WTC11 (cell line): Measurements from ENCODE around the gene LAMTOR4. TPM values are rescaled to one million over a fixed set of nuclear protein-coding genes. Genes with fewer than 3 reads are reported as not detected.
A peak's percentile ranks its signal among the peaks of the same experiment; 100 is the strongest.

ENCODE experiments used
- ATAC-seq: fragments of 200-7000 bp; cut with Tn5 transposase; 2 replicates; pipeline ENCODE4 v1.10.0; 2021; ENCODE audit warnings: mild to moderate bottlenecking, moderate library complexity
- CTCF ChIA-PET: fragments of 300-600 bp; sonication (Branson Sonifier 250); formaldehyde crosslinking; loops from one replicate; lab custom pipeline; 2021; ENCODE audit warnings: antibody characterized with exemption; lab: Charles Lee
- POLR2A ChIA-PET: fragments of 350-600 bp; sonication (Branson Sonifier 250); formaldehyde crosslinking; loops from one replicate; lab custom pipeline; 2021; ENCODE audit warnings: antibody characterized with exemption; lab: Charles Lee
- DNase-seq: peaks from one replicate; pipeline ENCODE4 v3.0.0; 2021; ENCODE audit warnings: low spot score
- H3K27ac Mint-ChIP-seq: 2 replicates; pipeline ENCODE4 v1.8.0; 2021; ENCODE audit warnings: mixed read lengths
- H3K27me3 Mint-ChIP-seq: 2 replicates; pipeline ENCODE4 v1.8.0; 2021; ENCODE audit warnings: low read depth, mild to moderate bottlenecking, moderate library complexity, mixed read lengths
- H3K36me3 Mint-ChIP-seq: 2 replicates; pipeline ENCODE4 v1.8.0; 2021; ENCODE audit warnings: mixed read lengths
- H3K4me1 Mint-ChIP-seq: 2 replicates; pipeline ENCODE4 v1.8.0; 2022; ENCODE audit warnings: mixed read lengths
- H3K4me3 Mint-ChIP-seq: 2 replicates; pipeline ENCODE4 v1.8.0; 2021; ENCODE audit warnings: mild to moderate bottlenecking, moderate library complexity, mixed read lengths
- H3K9me3 Mint-ChIP-seq: 2 replicates; pipeline ENCODE4 v1.8.0; 2021; ENCODE audit warnings: mixed read lengths
- CREB1 ChIP-seq: sonication (generic); formaldehyde crosslinking; IDR thresholded peaks from 2 replicates; pipeline ENCODE4 v1.8.0; 2023; ENCODE audit warnings: mild to moderate bottlenecking, missing genetic modification reagents
- ETV6 ChIP-seq: sonication (generic); formaldehyde crosslinking; IDR thresholded peaks from 2 replicates; pipeline ENCODE4 v1.8.1; 2022; ENCODE audit warnings: mild to moderate bottlenecking, missing genetic modification reagents
- JUN ChIP-seq: sonication (generic); formaldehyde crosslinking; IDR thresholded peaks from 2 replicates; pipeline ENCODE4 v1.8.0; 2023; ENCODE audit warnings: mild to moderate bottlenecking, missing genetic modification reagents
- RORB ChIP-seq: fragments of 250-450 bp; sonication (Bioruptor Pico); IDR thresholded peaks from 2 replicates; pipeline ENCODE4 v1.9.0; 2021; ENCODE audit warnings: mild to moderate bottlenecking
- SMAD4 ChIP-seq: sonication (generic); formaldehyde crosslinking; IDR thresholded peaks from 2 replicates; pipeline ENCODE4 v1.8.0; 2022; ENCODE audit warnings: mild to moderate bottlenecking, missing genetic modification reagents
- TEAD4 ChIP-seq: sonication (generic); formaldehyde crosslinking; IDR thresholded peaks from 2 replicates; pipeline ENCODE4 v1.8.0; 2022; ENCODE audit warnings: mild to moderate bottlenecking, missing genetic modification reagents
- ZNF138 ChIP-seq: sonication (generic); formaldehyde crosslinking; conservative IDR thresholded peaks from 2 replicates; pipeline ENCODE4 v1.8.1; 2022; ENCODE audit warnings: mild to moderate bottlenecking, moderate library complexity, missing genetic modification reagents
- ZNF219 ChIP-seq: sonication (generic); formaldehyde crosslinking; IDR thresholded peaks from 2 replicates; pipeline ENCODE4 v1.8.0; 2023; ENCODE audit warnings: missing genetic modification reagents, mild to moderate bottlenecking, borderline replicate concordance
- ZNF317 ChIP-seq: sonication (generic); formaldehyde crosslinking; IDR thresholded peaks from 2 replicates; pipeline ENCODE4 v1.8.1; 2023; ENCODE audit warnings: low read depth, mild to moderate bottlenecking, moderate library complexity, missing genetic modification reagents, borderline replicate concordance
- ZNF416 ChIP-seq: fragments of 250-450 bp; sonication (Bioruptor Pico); IDR thresholded peaks from 2 replicates; pipeline ENCODE4 v1.9.0; 2021; ENCODE audit warnings: mild to moderate bottlenecking, inconsistent platforms
- ZNF423 ChIP-seq: fragments of 250-450 bp; sonication (Bioruptor Pico); IDR thresholded peaks from 2 replicates; pipeline ENCODE4 v2.1.2; 2022; ENCODE audit warnings: mild to moderate bottlenecking, moderate library complexity
- total RNA-seq: library from RNA; stranded (reverse); gene quantifications from 3 replicates; pipeline ENCODE4 v1.2.3, GENCODE V29; 2021
- TF ChIP-seq, protein P1 (sequence below): sonication (generic); formaldehyde crosslinking; IDR thresholded peaks from 2 replicates; pipeline ENCODE4 v1.8.0; 2022; ENCODE audit warnings: missing genetic modification reagents
- TF ChIP-seq, protein P2 (sequence below): sonication (generic); formaldehyde crosslinking; IDR thresholded peaks from 2 replicates; pipeline ENCODE4 v1.8.1; 2022; ENCODE audit warnings: mild to moderate bottlenecking, moderate library complexity, missing genetic modification reagents
- TF ChIP-seq, protein P3 (sequence below): sonication (generic); formaldehyde crosslinking; conservative IDR thresholded peaks from 2 replicates; pipeline ENCODE4 v1.8.1; 2022; ENCODE audit warnings: mild to moderate bottlenecking, missing genetic modification reagents
- TF ChIP-seq, protein P4 (sequence below): sonication (generic); formaldehyde crosslinking; IDR thresholded peaks from 2 replicates; pipeline ENCODE4 v1.8.1; 2022; ENCODE audit warnings: missing genetic modification reagents, borderline replicate concordance
- TF ChIP-seq, protein P5 (sequence below): sonication (generic); formaldehyde crosslinking; conservative IDR thresholded peaks from 2 replicates; pipeline ENCODE4 v1.8.1; 2023; ENCODE audit warnings: mild to moderate bottlenecking, low read depth, missing genetic modification reagents, moderate library complexity
- TF ChIP-seq, protein P6 (sequence below): sonication (generic); formaldehyde crosslinking; IDR thresholded peaks from 2 replicates; pipeline ENCODE4 v1.8.0; 2023; ENCODE audit warnings: mild to moderate bottlenecking, missing genetic modification reagents
- TF ChIP-seq, protein P7 (sequence below): fragments of 250-450 bp; sonication (Bioruptor Pico); IDR thresholded peaks from 2 replicates; pipeline ENCODE4 v2.1.2; 2022; ENCODE audit warnings: mild to moderate bottlenecking, moderate library complexity

LAMTOR4 gene
- total RNA-seq, 1 experiment from 2014 or later, result 199 TPM

DNA sequence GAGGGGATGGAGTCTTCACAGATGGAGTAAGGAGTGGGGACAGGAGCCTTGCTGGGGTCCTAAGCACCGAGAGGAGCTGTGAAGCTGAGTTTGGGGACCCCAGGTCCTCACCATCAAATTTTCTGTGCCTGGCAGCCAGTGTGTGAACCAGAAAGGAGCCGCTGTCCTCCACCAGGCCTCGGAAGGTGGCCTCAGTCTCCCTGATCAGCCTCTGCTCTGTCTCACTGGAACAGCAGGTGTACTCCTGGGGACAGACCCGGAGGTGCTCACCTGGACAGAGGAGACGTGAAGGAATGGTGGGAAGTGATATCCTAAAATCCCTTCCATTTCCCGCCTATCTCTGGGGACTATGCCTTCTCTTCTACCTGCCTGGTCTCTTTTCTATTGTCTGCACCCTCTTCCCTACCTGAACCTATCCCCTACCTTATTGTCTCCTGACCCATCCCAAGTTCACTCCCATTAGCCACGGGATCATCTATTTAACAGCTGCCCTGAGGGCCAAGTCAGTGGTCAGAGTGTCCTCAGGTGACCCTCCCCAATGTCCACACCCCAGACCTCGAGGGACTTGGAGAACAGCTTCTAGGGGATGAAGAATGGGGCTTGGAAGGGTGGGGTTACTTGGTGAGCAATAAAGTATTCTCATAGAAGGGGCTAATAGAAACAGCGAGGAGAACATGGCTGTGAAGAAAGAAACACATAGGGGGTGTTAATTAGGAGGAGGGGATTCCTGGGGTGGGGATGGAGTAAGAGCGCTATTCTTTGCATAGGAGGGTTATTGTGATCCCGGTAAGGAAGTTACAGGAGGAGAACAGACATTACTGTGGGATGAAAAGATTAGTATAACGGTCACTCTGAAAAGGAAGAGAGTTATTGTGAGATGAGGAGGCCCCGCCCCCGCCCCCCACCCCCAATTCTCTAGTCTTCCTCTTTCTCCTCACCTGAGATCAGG, 27.7 kb downstream of the LAMTOR4 start (continued):
- TF ChIP-seq, protein P1, sequence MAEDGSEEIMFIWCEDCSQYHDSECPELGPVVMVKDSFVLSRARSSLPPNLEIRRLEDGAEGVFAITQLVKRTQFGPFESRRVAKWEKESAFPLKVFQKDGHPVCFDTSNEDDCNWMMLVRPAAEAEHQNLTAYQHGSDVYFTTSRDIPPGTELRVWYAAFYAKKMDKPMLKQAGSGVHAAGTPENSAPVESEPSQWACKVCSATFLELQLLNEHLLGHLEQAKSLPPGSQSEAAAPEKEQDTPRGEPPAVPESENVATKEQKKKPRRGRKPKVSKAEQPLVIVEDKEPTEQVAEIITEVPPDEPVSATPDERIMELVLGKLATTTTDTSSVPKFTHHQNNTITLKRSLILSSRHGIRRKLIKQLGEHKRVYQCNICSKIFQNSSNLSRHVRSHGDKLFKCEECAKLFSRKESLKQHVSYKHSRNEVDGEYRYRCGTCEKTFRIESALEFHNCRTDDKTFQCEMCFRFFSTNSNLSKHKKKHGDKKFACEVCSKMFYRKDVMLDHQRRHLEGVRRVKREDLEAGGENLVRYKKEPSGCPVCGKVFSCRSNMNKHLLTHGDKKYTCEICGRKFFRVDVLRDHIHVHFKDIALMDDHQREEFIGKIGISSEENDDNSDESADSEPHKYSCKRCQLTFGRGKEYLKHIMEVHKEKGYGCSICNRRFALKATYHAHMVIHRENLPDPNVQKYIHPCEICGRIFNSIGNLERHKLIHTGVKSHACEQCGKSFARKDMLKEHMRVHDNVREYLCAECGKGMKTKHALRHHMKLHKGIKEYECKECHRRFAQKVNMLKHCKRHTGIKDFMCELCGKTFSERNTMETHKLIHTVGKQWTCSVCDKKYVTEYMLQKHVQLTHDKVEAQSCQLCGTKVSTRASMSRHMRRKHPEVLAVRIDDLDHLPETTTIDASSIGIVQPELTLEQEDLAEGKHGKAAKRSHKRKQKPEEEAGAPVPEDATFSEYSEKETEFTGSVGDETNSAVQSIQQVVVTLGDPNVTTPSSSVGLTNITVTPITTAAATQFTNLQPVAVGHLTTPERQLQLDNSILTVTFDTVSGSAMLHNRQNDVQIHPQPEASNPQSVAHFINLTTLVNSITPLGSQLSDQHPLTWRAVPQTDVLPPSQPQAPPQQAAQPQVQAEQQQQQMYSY (CRISPR knock-in tag), result no peak
- TF ChIP-seq, protein P2, sequence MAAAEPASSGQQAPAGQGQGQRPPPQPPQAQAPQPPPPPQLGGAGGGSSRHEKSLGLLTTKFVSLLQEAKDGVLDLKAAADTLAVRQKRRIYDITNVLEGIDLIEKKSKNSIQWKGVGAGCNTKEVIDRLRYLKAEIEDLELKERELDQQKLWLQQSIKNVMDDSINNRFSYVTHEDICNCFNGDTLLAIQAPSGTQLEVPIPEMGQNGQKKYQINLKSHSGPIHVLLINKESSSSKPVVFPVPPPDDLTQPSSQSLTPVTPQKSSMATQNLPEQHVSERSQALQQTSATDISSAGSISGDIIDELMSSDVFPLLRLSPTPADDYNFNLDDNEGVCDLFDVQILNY, result no peak
- TF ChIP-seq, protein P3, sequence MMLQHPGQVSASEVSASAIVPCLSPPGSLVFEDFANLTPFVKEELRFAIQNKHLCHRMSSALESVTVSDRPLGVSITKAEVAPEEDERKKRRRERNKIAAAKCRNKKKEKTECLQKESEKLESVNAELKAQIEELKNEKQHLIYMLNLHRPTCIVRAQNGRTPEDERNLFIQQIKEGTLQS (CRISPR knock-in tag), result no peak
- TF ChIP-seq ETV6 (no peak), JUN (CRISPR knock-in tag) (no peak)
- TF ChIP-seq, all 79 proteins: peak for 0

DNA sequence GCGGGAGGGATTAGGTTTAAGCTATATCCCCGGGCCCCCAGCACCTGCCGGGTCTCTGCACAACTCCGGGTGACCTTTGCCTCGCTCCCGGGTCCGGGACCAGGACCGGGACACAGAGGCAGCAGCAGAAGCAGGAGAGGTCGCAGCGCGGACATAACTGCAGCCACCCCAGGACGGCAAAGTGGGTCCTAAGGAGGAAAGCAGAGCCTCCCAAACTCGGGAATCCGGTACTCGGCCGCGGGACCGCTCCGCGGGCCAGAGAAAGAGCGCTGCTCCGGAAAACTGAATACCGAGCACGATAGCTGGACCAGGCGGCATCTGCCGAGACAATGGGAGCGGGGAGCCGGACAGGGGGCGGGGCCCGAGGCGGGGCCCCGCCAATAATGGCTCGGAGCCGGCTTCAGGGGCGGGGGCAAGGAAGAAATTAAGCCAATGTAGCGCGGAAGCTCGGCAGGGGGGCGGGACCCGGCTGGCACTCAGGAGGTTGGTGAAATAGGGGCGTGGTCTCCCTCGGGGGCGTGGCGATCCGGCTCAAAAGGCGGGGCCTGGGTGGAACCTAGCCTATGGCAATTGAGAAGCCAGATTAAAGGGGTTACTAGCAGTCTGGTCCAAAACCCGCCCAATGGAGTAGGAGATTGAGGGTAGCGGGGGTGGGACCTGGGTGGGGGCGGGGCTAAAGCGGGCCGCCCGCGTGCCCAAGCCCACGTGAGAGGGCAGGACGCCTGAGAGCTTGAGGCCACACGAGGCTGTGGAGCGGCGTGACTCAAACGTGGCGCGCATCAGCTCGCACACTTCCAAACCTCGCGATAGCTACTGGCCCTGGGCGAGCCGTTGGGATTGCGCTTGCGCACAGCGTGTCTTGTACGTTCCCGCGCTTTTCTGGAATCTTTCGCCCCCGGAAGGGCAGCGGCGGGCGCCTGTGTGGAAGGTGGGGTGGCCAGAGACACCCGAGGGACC, 28.6 kb downstream of the LAMTOR4 start, which contains the start of the genes GPC2 and STAG3:
Gene GPC2, minus strand, starts transcription at position 337 of the 957 bp plus-strand sequence. Its CDS starts 182 bp downstream, at position 155.
Gene STAG3, plus strand, starts transcription at position 874 of the 957 bp plus-strand sequence. CDS start 2,639 bp downstream, outside the sequence.
- ATAC-seq (peak; percentile 95), DNase-seq (peak; percentile 100)
- Mint-ChIP-seq H3K27ac (no peak within 1 kb of the TSS), H3K27me3 (peaks cover 51% of the 10 kb centered on the region), H3K36me3 (peaks cover 22% of the 10 kb centered on the region), H3K4me1 (peaks cover 29% of the 10 kb centered on the region), H3K4me3 (peak within 1 kb of the TSS; percentile 92), H3K9me3 (no peaks in the 10 kb centered on the region)
- ChIA-PET CTCF (interaction anchor here (0.5 to 2.3 kb wide), 14 partner anchors 9 to 168 kb away, joined by 3 to 16 read pairs (median 4); partner anchors contain the start of gene GAL3ST4), POLR2A (interaction anchor here (1.0 to 1.5 kb wide), 4 partner anchors 9 to 76 kb away, joined by 3 to 21 read pairs (median 3); partner anchors contain the start of genes AP4M1, GAL3ST4, LAMTOR4 and MCM7)
- TF ChIP-seq, protein P4, sequence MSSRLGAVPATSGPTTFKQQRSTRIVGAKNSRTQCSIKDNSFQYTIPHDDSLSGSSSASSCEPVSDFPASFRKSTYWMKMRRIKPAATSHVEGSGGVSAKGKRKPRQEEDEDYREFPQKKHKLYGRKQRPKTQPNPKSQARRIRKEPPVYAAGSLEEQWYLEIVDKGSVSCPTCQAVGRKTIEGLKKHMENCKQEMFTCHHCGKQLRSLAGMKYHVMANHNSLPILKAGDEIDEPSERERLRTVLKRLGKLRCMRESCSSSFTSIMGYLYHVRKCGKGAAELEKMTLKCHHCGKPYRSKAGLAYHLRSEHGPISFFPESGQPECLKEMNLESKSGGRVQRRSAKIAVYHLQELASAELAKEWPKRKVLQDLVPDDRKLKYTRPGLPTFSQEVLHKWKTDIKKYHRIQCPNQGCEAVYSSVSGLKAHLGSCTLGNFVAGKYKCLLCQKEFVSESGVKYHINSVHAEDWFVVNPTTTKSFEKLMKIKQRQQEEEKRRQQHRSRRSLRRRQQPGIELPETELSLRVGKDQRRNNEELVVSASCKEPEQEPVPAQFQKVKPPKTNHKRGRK (CRISPR knock-in tag), result 0 out of 2 replicates have a peak, but pooled peaks have one; percentile 26
- TF ChIP-seq, protein P5, sequence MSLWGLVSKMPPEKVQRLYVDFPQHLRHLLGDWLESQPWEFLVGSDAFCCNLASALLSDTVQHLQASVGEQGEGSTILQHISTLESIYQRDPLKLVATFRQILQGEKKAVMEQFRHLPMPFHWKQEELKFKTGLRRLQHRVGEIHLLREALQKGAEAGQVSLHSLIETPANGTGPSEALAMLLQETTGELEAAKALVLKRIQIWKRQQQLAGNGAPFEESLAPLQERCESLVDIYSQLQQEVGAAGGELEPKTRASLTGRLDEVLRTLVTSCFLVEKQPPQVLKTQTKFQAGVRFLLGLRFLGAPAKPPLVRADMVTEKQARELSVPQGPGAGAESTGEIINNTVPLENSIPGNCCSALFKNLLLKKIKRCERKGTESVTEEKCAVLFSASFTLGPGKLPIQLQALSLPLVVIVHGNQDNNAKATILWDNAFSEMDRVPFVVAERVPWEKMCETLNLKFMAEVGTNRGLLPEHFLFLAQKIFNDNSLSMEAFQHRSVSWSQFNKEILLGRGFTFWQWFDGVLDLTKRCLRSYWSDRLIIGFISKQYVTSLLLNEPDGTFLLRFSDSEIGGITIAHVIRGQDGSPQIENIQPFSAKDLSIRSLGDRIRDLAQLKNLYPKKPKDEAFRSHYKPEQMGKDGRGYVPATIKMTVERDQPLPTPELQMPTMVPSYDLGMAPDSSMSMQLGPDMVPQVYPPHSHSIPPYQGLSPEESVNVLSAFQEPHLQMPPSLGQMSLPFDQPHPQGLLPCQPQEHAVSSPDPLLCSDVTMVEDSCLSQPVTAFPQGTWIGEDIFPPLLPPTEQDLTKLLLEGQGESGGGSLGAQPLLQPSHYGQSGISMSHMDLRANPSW (CRISPR knock-in tag), result no peak
- TF ChIP-seq ZNF317 (CRISPR knock-in tag) (peak; percentile 75), ZNF138 (CRISPR knock-in tag) (peak; percentile 86; the same call in 1 of the 2 replicates), RORB (CRISPR knock-in tag) (no peak), ZNF416 (CRISPR knock-in tag) (no peak), ZNF219 (CRISPR knock-in tag) (0 out of 2 replicates have a peak, but pooled peaks have one; percentile 60), ZNF423 (CRISPR knock-in tag) (no peak), CREB1 (CRISPR knock-in tag) (peak; percentile 97), TEAD4 (CRISPR knock-in tag) (peak; percentile 64; the same call in 1 of the 2 replicates), SMAD4 (CRISPR knock-in tag) (peak; percentile 91)
- TF ChIP-seq, protein P6, sequence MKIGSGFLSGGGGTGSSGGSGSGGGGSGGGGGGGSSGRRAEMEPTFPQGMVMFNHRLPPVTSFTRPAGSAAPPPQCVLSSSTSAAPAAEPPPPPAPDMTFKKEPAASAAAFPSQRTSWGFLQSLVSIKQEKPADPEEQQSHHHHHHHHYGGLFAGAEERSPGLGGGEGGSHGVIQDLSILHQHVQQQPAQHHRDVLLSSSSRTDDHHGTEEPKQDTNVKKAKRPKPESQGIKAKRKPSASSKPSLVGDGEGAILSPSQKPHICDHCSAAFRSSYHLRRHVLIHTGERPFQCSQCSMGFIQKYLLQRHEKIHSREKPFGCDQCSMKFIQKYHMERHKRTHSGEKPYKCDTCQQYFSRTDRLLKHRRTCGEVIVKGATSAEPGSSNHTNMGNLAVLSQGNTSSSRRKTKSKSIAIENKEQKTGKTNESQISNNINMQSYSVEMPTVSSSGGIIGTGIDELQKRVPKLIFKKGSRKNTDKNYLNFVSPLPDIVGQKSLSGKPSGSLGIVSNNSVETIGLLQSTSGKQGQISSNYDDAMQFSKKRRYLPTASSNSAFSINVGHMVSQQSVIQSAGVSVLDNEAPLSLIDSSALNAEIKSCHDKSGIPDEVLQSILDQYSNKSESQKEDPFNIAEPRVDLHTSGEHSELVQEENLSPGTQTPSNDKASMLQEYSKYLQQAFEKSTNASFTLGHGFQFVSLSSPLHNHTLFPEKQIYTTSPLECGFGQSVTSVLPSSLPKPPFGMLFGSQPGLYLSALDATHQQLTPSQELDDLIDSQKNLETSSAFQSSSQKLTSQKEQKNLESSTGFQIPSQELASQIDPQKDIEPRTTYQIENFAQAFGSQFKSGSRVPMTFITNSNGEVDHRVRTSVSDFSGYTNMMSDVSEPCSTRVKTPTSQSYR (CRISPR knock-in tag), result peak; percentile 99
- TF ChIP-seq, protein P7, sequence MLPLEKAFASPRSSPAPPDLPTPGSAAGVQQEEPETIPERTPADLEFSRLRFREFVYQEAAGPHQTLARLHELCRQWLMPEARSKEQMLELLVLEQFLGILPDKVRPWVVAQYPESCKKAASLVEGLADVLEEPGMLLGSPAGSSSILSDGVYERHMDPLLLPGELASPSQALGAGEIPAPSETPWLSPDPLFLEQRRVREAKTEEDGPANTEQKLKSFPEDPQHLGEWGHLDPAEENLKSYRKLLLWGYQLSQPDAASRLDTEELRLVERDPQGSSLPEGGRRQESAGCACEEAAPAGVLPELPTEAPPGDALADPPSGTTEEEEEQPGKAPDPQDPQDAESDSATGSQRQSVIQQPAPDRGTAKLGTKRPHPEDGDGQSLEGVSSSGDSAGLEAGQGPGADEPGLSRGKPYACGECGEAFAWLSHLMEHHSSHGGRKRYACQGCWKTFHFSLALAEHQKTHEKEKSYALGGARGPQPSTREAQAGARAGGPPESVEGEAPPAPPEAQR (CRISPR knock-in tag), result no peak
